Measurements from ENCODE around the gene GCNT2.
"Not testable (repeated sequence)": the region's sequence is repeated elsewhere in the genome, so short reads cannot be mapped to it uniquely, and the experiment has no call there.

GCNT2 gene

DNA sequence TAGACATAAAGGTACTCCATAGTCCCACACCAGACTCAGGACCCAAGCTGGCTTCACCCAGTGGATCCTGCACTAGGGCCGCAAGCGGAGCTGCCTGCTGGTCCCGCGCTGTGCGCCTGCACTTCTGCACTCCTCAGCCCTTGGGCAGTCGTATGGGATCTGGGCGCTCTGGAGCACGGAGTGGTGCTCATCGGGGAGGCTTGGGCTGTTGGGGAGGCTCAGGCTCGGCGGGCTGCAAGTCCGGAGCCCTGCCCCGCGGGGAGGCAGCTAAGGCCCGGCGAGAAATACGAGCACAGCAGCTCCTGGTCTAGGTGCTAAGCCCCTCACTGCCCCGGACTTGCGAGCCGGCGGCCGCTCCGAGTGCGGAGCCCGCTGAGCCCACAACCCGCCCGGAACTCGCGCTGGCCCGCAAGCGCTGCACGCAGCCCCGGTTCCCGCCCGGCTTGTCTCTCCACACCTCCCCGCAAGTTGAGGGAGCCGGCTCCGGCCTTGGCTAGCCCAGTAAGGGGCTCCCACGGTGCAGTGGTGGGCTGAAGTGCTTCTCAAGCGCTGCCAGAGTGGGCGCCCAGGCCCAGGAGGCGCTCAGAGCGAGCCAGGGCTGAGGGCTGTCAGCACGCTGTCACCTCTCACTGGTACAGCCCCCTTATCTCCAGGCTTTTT is 33.4 kb upstream of the GCNT2 start:
- Histone ChIP-seq H3K4me3 (ENCODE audit: low read depth, low read length, poor library complexity, severe bottlenecking) (no peak overlapping the region), H4K20me1 (ENCODE audit: insufficient read depth, low read length) (no peaks in the 10 kb centered on the region), H3K9ac (ENCODE audit: low read length) (no peak overlapping the region), H3K27ac (ENCODE audit: low read depth, low read length, poor library complexity, severe bottlenecking) (no peak overlapping the region), H3K36me3 (ENCODE audit: insufficient read depth, low read length) (no peaks in the 10 kb centered on the region; the same call in 1 of the 2 replicates), H3K79me2 (ENCODE audit: insufficient read depth, low read length) (no peaks in the 10 kb centered on the region), H3F3A (ENCODE audit: insufficient read depth, low read length) (no peaks in the 10 kb centered on the region), H3K4me1 (ENCODE audit: insufficient read depth, low read length, severe bottlenecking) (no peaks in the 10 kb centered on the region), H3K9me3 (ENCODE audit: low read length) (no peaks in the 10 kb centered on the region), H3K9me2 (ENCODE audit: low read depth, low read length) (no peaks in the 10 kb centered on the region), H2AFZ (ENCODE audit: low read length) (no peak overlapping the region), H3K27me3 (ENCODE audit: insufficient read depth, low read length) (peaks cover 2% of the 10 kb centered on the region; the same call in 1 of the 2 replicates), H3K4me2 (ENCODE audit: low read length) (no peak overlapping the region)
- TF ChIP-seq CTCF (IDR thresholded peaks at IDR 0.05; ENCODE audit: low read length) (no peak), EZH2 (IDR thresholded peaks at IDR 0.05; ENCODE audit: borderline replicate concordance, low read length) (no peak)

GRCh38 chr6:10491463-10491862 is 29.7 kb upstream of the GCNT2 start:
- H3K27ac ChIP-seq (ENCODE audit: low read depth, low read length, poor library complexity, severe bottlenecking): no peak overlapping the region
- no peaks in the 10 kb centered on the region for H3K79me2 ChIP-seq (ENCODE audit: insufficient read depth, low read length)
- H3F3A ChIP-seq (ENCODE audit: insufficient read depth, low read length): no peaks in the 10 kb centered on the region
- no peaks in the 10 kb centered on the region for H3K4me1 ChIP-seq (ENCODE audit: insufficient read depth, low read length, severe bottlenecking)
- no peaks in the 10 kb centered on the region for H3K9me2 ChIP-seq (ENCODE audit: low read depth, low read length)
- no peak overlapping the region for H2AFZ ChIP-seq (ENCODE audit: low read length)
- no peaks in the 10 kb centered on the region for H3K9me3 ChIP-seq (ENCODE audit: low read length)
- H3K4me2 ChIP-seq (ENCODE audit: low read length): no peak overlapping the region
- H3K9ac ChIP-seq (ENCODE audit: low read length): no peak overlapping the region
- no peak overlapping the region for H3K4me3 ChIP-seq (ENCODE audit: low read depth, low read length, poor library complexity, severe bottlenecking)
- no peaks in the 10 kb centered on the region; the same call in 1 of the 2 replicates for H3K36me3 ChIP-seq (ENCODE audit: insufficient read depth, low read length)
- TF ChIP-seq CTCF (IDR thresholded peaks at IDR 0.05; ENCODE audit: low read length): no peak
- no peak for TF ChIP-seq EZH2 (IDR thresholded peaks at IDR 0.05; ENCODE audit: borderline replicate concordance, low read length)
- H4K20me1 ChIP-seq (ENCODE audit: insufficient read depth, low read length): no peaks in the 10 kb centered on the region
- H3K27me3 ChIP-seq (ENCODE audit: insufficient read depth, low read length): peaks cover 3% of the 10 kb centered on the region; the same call in 1 of the 2 replicates

DNA sequence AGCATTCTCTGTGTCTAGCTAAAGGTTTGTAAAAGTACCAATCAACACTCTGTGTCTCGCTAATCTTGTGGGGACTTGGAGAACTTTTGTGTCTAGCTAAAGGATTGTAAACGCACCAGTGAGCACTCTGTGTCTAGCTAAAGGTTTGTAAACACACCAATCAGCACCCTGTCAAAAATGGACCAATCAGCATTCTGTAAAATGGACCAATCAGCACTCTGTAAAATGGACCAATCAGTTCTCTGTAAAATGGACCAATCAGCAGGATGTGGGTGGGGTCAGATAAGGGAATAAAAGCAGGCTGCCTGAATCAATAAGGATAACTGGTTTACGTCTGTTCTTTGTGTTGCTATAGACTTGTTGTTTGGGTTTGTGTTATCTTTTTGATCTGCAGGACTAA is 29.2 kb upstream of the GCNT2 start:
- not testable (repeated sequence) for H3K36me3 ChIP-seq (ENCODE audit: insufficient read depth, low read length); H3K27ac ChIP-seq (ENCODE audit: low read depth, low read length, poor library complexity, severe bottlenecking); H3K4me1 ChIP-seq (ENCODE audit: insufficient read depth, low read length, severe bottlenecking)

GRCh38 chr6:10495029-10495428 is 26.1 kb upstream of the GCNT2 start:
- H2AFZ ChIP-seq (ENCODE audit: low read length): no peak overlapping the region
- H3K9me3 ChIP-seq (ENCODE audit: low read length): no peaks in the 10 kb centered on the region
- H3K79me2 ChIP-seq (ENCODE audit: insufficient read depth, low read length): no peaks in the 10 kb centered on the region
- no peak overlapping the region for H3K27ac ChIP-seq (ENCODE audit: low read depth, low read length, poor library complexity, severe bottlenecking)
- no peaks in the 10 kb centered on the region for H4K20me1 ChIP-seq (ENCODE audit: insufficient read depth, low read length)
- H3K4me1 ChIP-seq (ENCODE audit: insufficient read depth, low read length, severe bottlenecking): no peaks in the 10 kb centered on the region
- no peak overlapping the region for H3K4me2 ChIP-seq (ENCODE audit: low read length)
- no peak for TF ChIP-seq CTCF (IDR thresholded peaks at IDR 0.05; ENCODE audit: low read length)
- no peak for TF ChIP-seq EZH2 (IDR thresholded peaks at IDR 0.05; ENCODE audit: borderline replicate concordance, low read length)
- H3K9me2 ChIP-seq (ENCODE audit: low read depth, low read length): no peaks in the 10 kb centered on the region
- peaks cover 6% of the 10 kb centered on the region for H3K27me3 ChIP-seq (ENCODE audit: insufficient read depth, low read length)
- H3K9ac ChIP-seq (ENCODE audit: low read length): no peak overlapping the region
- H3F3A ChIP-seq (ENCODE audit: insufficient read depth, low read length): no peaks in the 10 kb centered on the region
- H3K36me3 ChIP-seq (ENCODE audit: insufficient read depth, low read length): no peaks in the 10 kb centered on the region; the same call in 1 of the 2 replicates
- no peak overlapping the region for H3K4me3 ChIP-seq (ENCODE audit: low read depth, low read length, poor library complexity, severe bottlenecking)

More for the DNA sequence above, 29.2 kb upstream of the GCNT2 start:
- H3K4me3 ChIP-seq (ENCODE audit: low read depth, low read length, poor library complexity, severe bottlenecking); H3K9me3 ChIP-seq (ENCODE audit: low read length); H2AFZ ChIP-seq (ENCODE audit: low read length); H3K9me2 ChIP-seq (ENCODE audit: low read depth, low read length); H3K79me2 ChIP-seq (ENCODE audit: insufficient read depth, low read length); H3F3A ChIP-seq (ENCODE audit: insufficient read depth, low read length); H3K9ac ChIP-seq (ENCODE audit: low read length); H3K4me2 ChIP-seq (ENCODE audit: low read length); H4K20me1 ChIP-seq (ENCODE audit: insufficient read depth, low read length); H3K27me3 ChIP-seq (ENCODE audit: insufficient read depth, low read length): not testable (repeated sequence)
